Stimulated activated naive B cell treated with anti-CD40 and anti-IgM and Interleukin-4, amounts not matched to agents 10 μg/mL and 1 μg/mL and 100 μg/mL, for 72 hours (primary cell): Measurements from ENCODE around the gene NLN.
A peak's percentile ranks its signal among the peaks of the same experiment; 100 is the strongest.

Source experiments
- ATAC-seq, 2 donors: fragments of 150-1000 bp; cut with Tn5 transposase; replicated peaks; 2 replicates each; pipeline ENCODE4 v1.10.0; 2021; ENCODE audit warnings: moderate library complexity in 1 of 2
- DNase-seq: peaks from one replicate; pipeline ENCODE4 v3.0.0; 2021
- H3K27ac Mint-ChIP-seq: one replicate; pipeline ENCODE4 v1.8.0; 2022; ENCODE audit warnings: mild to moderate bottlenecking, mixed read lengths
- H3K27me3 Mint-ChIP-seq, 2 donors: one replicate each; pipeline ENCODE4 v1.8.0; 2022; ENCODE audit warnings: mixed read lengths in 2 of 2
- H3K36me3 Mint-ChIP-seq, 2 donors: one replicate each; pipeline ENCODE4 v1.8.0; 2022; ENCODE audit warnings: mixed read lengths in 2 of 2, mild to moderate bottlenecking in 1 of 2
- H3K4me1 Mint-ChIP-seq, 2 donors: one replicate each; pipeline ENCODE4 v1.8.0; 2022; ENCODE audit warnings: mixed read lengths in 2 of 2, mild to moderate bottlenecking in 1 of 2
- H3K4me3 Mint-ChIP-seq, 2 donors: one replicate each; pipeline ENCODE4 v1.8.0; 2022; ENCODE audit warnings: mild to moderate bottlenecking in 2 of 2, mixed read lengths in 2 of 2, moderate library complexity in 1 of 2
- H3K9me3 Mint-ChIP-seq, 2 donors: one replicate each; pipeline ENCODE4 v1.8.0; 2022; ENCODE audit warnings: mixed read lengths in 2 of 2, mild to moderate bottlenecking in 1 of 2

Gene NLN

GRCh38 chr5:65742565-65743231 is 20.7 kb downstream of the NLN start:
- H3K36me3 Mint-ChIP-seq, result peaks cover 8 to 18% of the 10 kb centered on the region in 2 donors
- H3K9me3 Mint-ChIP-seq, result peaks cover 0 to 5% of the 10 kb centered on the region in 2 donors
- no peak overlapping the region for H3K4me3 Mint-ChIP-seq
- no peak for DNase-seq
- no peak overlapping the region for H3K27ac Mint-ChIP-seq
- peaks cover 0 to 11% of the 10 kb centered on the region in 2 donors for H3K4me1 Mint-ChIP-seq
- ATAC-seq, result peak; percentile 74 to 77
- H3K27me3 Mint-ChIP-seq, result no peaks in the 10 kb centered on the region

- ATAC-seq, result no peak
- Mint-ChIP-seq H3K36me3 (peaks cover 11 to 33% of the 10 kb centered on the region in 2 donors), H3K9me3 (peaks cover 0 to 5% of the 10 kb centered on the region in 2 donors), H3K27ac (no peak overlapping the region), H3K4me3 (no peak overlapping the region), H3K27me3 (no peaks in the 10 kb centered on the region), H3K4me1 (peaks cover 0 to 5% of the 10 kb centered on the region in 2 donors)
- no peak for DNase-seq
These were observed 27.3 kb downstream of the NLN start for GRCh38 chr5:65749221-65749844.

GRCh38 chr5:65749956-65750355 is 28.0 kb downstream of the NLN start:
- DNase-seq, result no peak
- Mint-ChIP-seq H3K9me3 (peaks cover 0 to 5% of the 10 kb centered on the region in 2 donors), H3K27me3 (no peaks in the 10 kb centered on the region), H3K4me1 (peaks cover 0 to 5% of the 10 kb centered on the region in 2 donors), H3K27ac (no peak overlapping the region), H3K4me3 (no peak overlapping the region), H3K36me3 (peaks cover 11 to 33% of the 10 kb centered on the region in 2 donors)
- ATAC-seq, result no peak

DNA sequence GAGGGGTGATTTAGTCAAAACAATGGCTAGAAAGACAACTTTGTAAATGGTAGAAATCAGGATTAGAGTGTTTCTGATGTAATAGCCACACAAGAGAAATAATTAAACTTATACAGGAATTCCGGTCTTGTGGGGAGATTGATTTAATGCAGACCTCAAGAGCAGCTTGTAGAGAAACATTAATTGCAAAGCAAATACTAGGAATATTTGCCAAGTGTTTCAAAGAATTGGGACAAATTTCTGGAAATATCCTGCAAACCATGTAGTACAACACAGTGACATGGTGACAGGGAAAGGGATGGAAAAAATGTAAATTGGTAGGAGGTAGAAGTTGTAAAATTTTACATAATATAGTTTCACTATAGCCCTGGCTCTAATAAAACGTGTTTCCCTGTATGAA is 28.9 kb downstream of the NLN start:
- Mint-ChIP-seq H3K27ac (no peak overlapping the region), H3K9me3 (peaks cover 0 to 5% of the 10 kb centered on the region in 2 donors), H3K36me3 (peaks cover 11 to 28% of the 10 kb centered on the region in 2 donors), H3K4me1 (peaks cover 0 to 5% of the 10 kb centered on the region in 2 donors), H3K4me3 (no peak overlapping the region), H3K27me3 (no peaks in the 10 kb centered on the region)
- DNase-seq (no peak), ATAC-seq (no peak)

DNA sequence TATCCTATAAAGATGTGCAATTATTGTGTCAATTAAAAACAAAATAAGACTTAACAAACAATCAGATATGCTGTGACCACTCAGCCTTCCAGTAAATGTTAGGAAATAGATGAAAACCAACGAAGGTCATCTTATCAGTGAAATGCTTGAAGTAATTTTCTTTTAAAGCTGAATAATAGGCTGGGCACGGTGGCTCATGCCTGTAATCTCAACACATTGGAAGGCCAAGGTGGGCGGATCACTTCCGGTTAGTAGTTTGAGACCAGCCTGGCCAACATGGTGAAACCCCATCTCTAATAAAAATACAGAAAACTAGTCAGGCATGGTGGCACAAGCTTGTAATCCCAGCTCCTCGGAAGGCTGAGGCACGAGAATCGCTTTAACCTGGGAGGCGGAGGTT is 31.2 kb downstream of the NLN start:
- Mint-ChIP-seq H3K9me3 (no peaks in the 10 kb centered on the region), H3K27ac (no peak overlapping the region), H3K36me3 (peaks cover 6 to 14% of the 10 kb centered on the region in 2 donors), H3K4me1 (peaks cover 0 to 2% of the 10 kb centered on the region in 2 donors), H3K4me3 (no peak overlapping the region), H3K27me3 (no peaks in the 10 kb centered on the region)
- ATAC-seq, result no peak
- no peak for DNase-seq

- H3K27ac Mint-ChIP-seq, result no peak overlapping the region
- H3K4me3 Mint-ChIP-seq, result no peak overlapping the region
- H3K4me1 Mint-ChIP-seq, result peaks cover 2 to 5% of the 10 kb centered on the region in 2 donors
- DNase-seq (no peak), ATAC-seq (no peak)
- peaks cover 18 to 25% of the 10 kb centered on the region in 2 donors for H3K36me3 Mint-ChIP-seq
- H3K9me3 Mint-ChIP-seq, result no peaks in the 10 kb centered on the region
- H3K27me3 Mint-ChIP-seq, result no peaks in the 10 kb centered on the region
These were observed 36.6 kb downstream of the NLN start for GRCh38 chr5:65758546-65759144.

GRCh38 chr5:65760504-65761275 is 38.7 kb downstream of the NLN start:
- H3K36me3 Mint-ChIP-seq, result peaks cover 18 to 25% of the 10 kb centered on the region in 2 donors
- H3K4me3 Mint-ChIP-seq, result no peak overlapping the region
- ATAC-seq, result no peak
- peaks cover 2 to 5% of the 10 kb centered on the region in 2 donors for H3K4me1 Mint-ChIP-seq
- H3K27me3 Mint-ChIP-seq, result no peaks in the 10 kb centered on the region
- no peak for DNase-seq
- no peaks in the 10 kb centered on the region for H3K9me3 Mint-ChIP-seq
- H3K27ac Mint-ChIP-seq, result no peak overlapping the region

- Mint-ChIP-seq H3K36me3 (peaks cover 33 to 39% of the 10 kb centered on the region in 2 donors), H3K27me3 (no peaks in the 10 kb centered on the region), H3K9me3 (peaks cover 5 to 7% of the 10 kb centered on the region in 2 donors), H3K4me1 (peaks cover 2 to 5% of the 10 kb centered on the region in 2 donors), H3K4me3 (no peak overlapping the region), H3K27ac (no peak overlapping the region)
- ATAC-seq (no peak), DNase-seq (no peak)
These were observed 40.2 kb downstream of the NLN start for GRCh38 chr5:65762234-65762633.

DNA sequence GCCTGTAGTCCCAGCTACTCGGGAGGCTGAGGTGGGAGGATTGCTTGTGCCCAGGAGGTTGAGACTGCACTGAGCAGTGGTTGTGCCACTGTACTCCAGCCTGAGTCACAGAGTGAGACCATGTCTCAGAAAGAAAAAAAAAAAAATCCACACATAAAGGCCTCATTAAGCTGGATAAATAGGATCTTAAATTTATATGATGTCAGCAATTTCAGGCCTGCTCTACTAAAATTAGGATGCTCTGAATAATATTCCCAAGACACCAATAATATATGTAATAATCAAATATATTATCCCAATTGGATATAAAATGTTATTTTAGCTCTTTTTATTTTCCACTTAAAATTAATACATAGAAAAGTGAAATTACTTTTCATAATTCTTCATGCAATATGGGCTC is 43.6 kb downstream of the NLN start:
- H3K27ac Mint-ChIP-seq, result no peak overlapping the region
- H3K4me1 Mint-ChIP-seq, result peaks cover 2 to 5% of the 10 kb centered on the region in 2 donors
- H3K27me3 Mint-ChIP-seq, result no peaks in the 10 kb centered on the region
- ATAC-seq, result no peak
- peaks cover 5 to 7% of the 10 kb centered on the region in 2 donors for H3K9me3 Mint-ChIP-seq
- H3K4me3 Mint-ChIP-seq, result no peak overlapping the region
- peaks cover 34 to 41% of the 10 kb centered on the region in 2 donors for H3K36me3 Mint-ChIP-seq
- DNase-seq, result no peak

DNA sequence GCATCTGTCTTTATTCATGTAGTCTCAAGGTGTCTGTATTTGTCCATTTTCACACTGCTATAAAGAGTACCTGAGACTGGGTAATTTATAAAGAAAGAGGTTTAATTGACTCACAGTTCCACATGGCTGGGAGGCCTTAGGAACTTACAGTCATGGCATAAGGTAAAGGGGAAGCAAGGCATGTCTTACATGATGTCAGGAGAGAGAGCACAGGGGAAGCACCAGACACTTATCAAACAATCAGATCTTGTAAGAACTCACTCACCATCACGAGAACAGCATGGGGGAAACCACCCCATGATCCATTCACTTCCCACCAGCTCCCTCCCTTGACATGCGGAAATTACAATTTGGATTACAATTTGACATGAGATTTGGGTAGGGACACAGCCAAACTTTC is 44.2 kb downstream of the NLN start:
- H3K4me1 Mint-ChIP-seq, result no peaks in the 10 kb centered on the region
- H3K36me3 Mint-ChIP-seq, result peaks cover 33 to 41% of the 10 kb centered on the region in 2 donors
- no peak overlapping the region for H3K4me3 Mint-ChIP-seq
- DNase-seq (no peak), ATAC-seq (peak; percentile 63 to 75)
- H3K27me3 Mint-ChIP-seq, result no peaks in the 10 kb centered on the region
- peaks cover 5 to 7% of the 10 kb centered on the region in 2 donors for H3K9me3 Mint-ChIP-seq
- no peak overlapping the region for H3K27ac Mint-ChIP-seq

DNA sequence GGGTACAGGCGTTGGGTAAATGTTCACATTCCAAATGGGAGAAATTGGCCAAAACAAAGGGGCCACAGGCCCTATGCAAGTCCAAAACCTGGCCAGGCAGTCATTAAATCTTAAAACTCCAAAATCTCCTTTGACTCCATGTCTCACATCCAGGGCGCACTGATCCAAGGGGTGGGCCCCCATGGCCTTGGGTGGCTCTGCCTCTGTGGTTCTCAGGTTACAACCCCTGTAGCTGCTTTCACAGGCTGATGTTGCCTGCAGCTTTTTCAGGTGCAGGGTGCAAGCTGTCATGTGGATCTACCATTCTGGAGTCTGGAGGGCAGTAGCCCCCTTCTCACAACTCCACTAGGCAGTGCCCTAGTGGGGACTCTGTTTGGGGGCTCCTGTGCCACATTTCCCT is 44.8 kb downstream of the NLN start:
- DNase-seq (no peak), ATAC-seq (no peak)
- Mint-ChIP-seq H3K4me1 (no peaks in the 10 kb centered on the region), H3K9me3 (peaks cover 5 to 7% of the 10 kb centered on the region in 2 donors), H3K36me3 (peaks cover 33 to 41% of the 10 kb centered on the region in 2 donors), H3K27ac (no peak overlapping the region), H3K27me3 (no peaks in the 10 kb centered on the region), H3K4me3 (no peak overlapping the region)

DNA sequence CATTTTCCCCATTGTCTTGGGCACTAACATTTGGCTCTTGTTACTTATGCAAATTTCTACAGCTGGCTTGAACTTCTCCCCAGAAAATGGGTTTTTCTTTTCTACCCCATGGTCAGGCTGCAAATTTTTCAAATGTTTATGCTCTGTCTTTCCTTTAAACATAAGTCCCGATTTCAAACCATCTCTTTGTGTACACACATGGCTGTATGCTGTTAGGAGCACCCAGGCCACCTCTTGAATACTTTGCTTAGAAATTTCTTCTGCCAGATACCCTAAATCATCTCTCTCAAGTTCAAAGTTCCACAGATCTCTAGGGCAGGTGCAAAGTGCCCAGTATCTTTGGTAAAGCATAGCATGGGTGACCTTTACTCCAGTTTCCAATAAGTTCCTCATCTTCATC is 45.6 kb downstream of the NLN start:
- Mint-ChIP-seq H3K9me3 (peaks cover 5 to 7% of the 10 kb centered on the region in 2 donors), H3K36me3 (peaks cover 33 to 41% of the 10 kb centered on the region in 2 donors), H3K4me3 (no peak overlapping the region), H3K27me3 (no peaks in the 10 kb centered on the region), H3K4me1 (no peaks in the 10 kb centered on the region), H3K27ac (no peak overlapping the region)
- no peak for DNase-seq
- no peak for ATAC-seq

DNA sequence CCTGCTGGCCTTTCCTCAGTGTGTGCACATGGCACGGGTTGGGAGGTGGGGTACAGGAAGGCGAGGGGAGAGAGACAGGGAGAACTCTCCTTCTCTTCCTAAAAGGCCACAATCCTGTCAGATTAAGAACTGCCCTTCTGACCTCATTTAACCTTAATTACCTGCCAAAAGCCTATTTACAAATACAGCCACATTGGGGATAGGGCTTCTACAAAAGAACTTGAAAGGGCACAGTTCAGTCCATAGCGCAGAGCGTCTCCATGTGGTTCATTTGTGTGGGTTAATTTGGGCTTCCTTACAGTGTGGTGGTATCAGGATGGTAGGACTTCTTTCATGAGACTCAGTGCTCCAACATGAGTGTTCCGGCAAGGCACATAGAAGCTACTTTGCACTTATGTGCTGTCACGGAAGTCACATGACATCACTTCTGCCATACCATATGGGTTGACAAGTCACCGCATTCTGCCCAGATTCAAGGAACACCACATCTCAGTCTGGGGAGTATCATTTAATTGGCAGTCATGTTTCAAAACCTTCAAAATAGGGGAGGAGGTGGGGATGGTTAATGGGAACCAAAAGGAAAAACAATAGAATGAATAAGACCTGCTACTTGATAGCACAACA is 46.8 kb downstream of the NLN start:
- Mint-ChIP-seq H3K27me3 (no peaks in the 10 kb centered on the region), H3K36me3 (peaks cover 26 to 37% of the 10 kb centered on the region in 2 donors), H3K4me3 (no peak overlapping the region), H3K27ac (no peak overlapping the region), H3K4me1 (peaks cover 0 to under 1% of the 10 kb centered on the region in 2 donors), H3K9me3 (peaks cover 5 to 7% of the 10 kb centered on the region in 2 donors)
- DNase-seq, result no peak
- no peak for ATAC-seq

DNA sequence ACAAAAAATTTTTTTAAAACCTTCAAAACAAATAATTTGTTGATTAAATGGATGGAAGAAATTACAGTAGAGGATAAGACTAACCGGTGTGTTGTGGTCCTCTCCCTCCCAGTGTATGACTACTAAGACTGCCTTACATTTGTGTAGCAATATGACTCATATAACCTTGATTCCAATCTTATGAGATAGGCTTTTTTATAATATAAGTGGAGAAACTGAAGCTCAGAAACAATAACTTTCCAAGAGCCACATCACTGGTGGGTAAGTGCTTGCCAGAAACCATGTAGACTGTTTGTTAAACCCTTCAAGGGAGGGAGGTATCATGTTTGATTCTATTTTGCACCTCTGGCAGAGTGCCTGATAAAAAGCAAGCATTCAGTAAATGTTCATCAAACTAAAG is 47.5 kb downstream of the NLN start:
- ATAC-seq, result no peak
- DNase-seq, result no peak
- H3K4me1 Mint-ChIP-seq, result peaks cover 0 to 7% of the 10 kb centered on the region in 2 donors
- H3K36me3 Mint-ChIP-seq, result peaks cover 26 to 37% of the 10 kb centered on the region in 2 donors
- peaks cover 5 to 7% of the 10 kb centered on the region in 2 donors for H3K9me3 Mint-ChIP-seq
- H3K27me3 Mint-ChIP-seq, result no peaks in the 10 kb centered on the region
- H3K27ac Mint-ChIP-seq, result no peak overlapping the region
- no peak overlapping the region for H3K4me3 Mint-ChIP-seq
